Measurements from ENCODE around the gene MARK2.
A peak's percentile ranks its signal among the peaks of the same experiment; 100 is the strongest.

The MARK2 gene

GRCh38 chr11:63951779-63952536, 113.0 kb downstream of the MARK2 start:
- no peak for TF ChIP-seq CTCF (IDR thresholded peaks at IDR 0.05; ENCODE audit: extremely low read depth, missing control alignments)
- peak; percentile 57 for DNase-seq (ENCODE audit: low spot score)

- DNase-seq (ENCODE audit: low spot score): no peak
- no peak for TF ChIP-seq CTCF (IDR thresholded peaks at IDR 0.05; ENCODE audit: extremely low read depth, missing control alignments)
These were observed 113.7 kb downstream of the MARK2 start for GRCh38 chr11:63952570-63952969.

DNA sequence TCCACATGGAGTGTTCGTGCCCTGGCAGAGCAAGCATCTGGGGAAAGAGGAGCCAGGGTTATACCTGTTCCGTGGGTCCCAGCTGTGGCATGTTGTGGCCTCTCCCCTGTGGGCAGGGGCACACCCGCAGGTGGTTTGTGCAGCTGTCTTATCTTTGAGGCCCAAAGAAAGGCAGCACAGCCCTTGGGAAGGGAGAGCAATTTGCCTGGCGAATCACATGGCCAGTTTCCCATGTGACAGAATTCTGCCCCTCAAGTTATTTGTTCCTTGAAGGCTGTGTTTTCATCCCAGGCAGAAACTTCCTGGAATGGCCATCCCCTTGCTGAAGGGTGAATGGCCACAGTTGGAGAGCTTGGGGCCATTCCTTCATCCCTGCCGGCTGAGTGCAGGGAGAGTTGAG, 119.1 kb downstream of the MARK2 start:
- DNase-seq (ENCODE audit: low spot score): no peak
- TF ChIP-seq CTCF (IDR thresholded peaks at IDR 0.05; ENCODE audit: extremely low read depth, missing control alignments): no peak

Data from GM20000 (cell line).